MCF 10A (cell line): ENCODE results near the gene SLC25A4. TPM values are rescaled to one million over a fixed set of nuclear protein-coding genes. Genes with fewer than 3 reads are reported as not detected.
"Not testable (repeated sequence)": the region's sequence is repeated elsewhere in the genome, so short reads cannot be mapped to it uniquely, and the experiment has no call there.

Source experiments
- BruUV-seq: library from RNA; stranded (reverse); fragments of 400-500 nt; replicated peaks from 2 replicates; lab custom pipeline; 2021; lab: Mats Ljungman, UMichigan
- CTCF ChIA-PET: fragments of 300-600 bp; sonication (Branson Sonifier 250); formaldehyde crosslinking; extraction: SDS; loops from one replicate; lab custom pipeline; 2021; ENCODE audit warnings: antibody characterized with exemption, inconsistent platforms; lab: Yijun Ruan, JAX
- POLR2A ChIA-PET: fragments of 300-600, 350-650 bp; sonication (Branson Sonifier 250); formaldehyde crosslinking; extraction: SDS; loops from one replicate; lab custom pipeline; 2020; ENCODE audit warnings: antibody characterized with exemption, inconsistent platforms; lab: Yijun Ruan, JAX
- DNase-seq: peaks from one replicate; pipeline ENCODE4 v3.0.0-alpha.2; 2018; ENCODE audit not compliant: unreplicated experiment
- H3K27ac Mint-ChIP-seq: one replicate; pipeline ENCODE4 v1.8.0; 2022; ENCODE audit warnings: mild to moderate bottlenecking, low read depth, mixed read lengths; ENCODE audit not compliant: unreplicated experiment
- H3K27me3 Mint-ChIP-seq: one replicate; pipeline ENCODE4 v1.8.0; 2022; ENCODE audit warnings: mixed read lengths; ENCODE audit not compliant: insufficient read depth, unreplicated experiment
- H3K36me3 Mint-ChIP-seq: one replicate; pipeline ENCODE4 v1.8.0; 2022; ENCODE audit warnings: mild to moderate bottlenecking, moderate library complexity, mixed read lengths; ENCODE audit not compliant: insufficient read depth, unreplicated experiment
- H3K4me1 Mint-ChIP-seq: one replicate; pipeline ENCODE4 v1.8.0; 2022; ENCODE audit warnings: mixed read lengths; ENCODE audit not compliant: insufficient read depth, unreplicated experiment
- H3K4me3 Mint-ChIP-seq: one replicate; pipeline ENCODE4 v1.8.0; 2022; ENCODE audit warnings: mild to moderate bottlenecking, moderate library complexity, mixed read lengths; ENCODE audit not compliant: unreplicated experiment
- H3K9me3 Mint-ChIP-seq: one replicate; pipeline ENCODE4 v1.8.0; 2022; ENCODE audit warnings: mixed read lengths; ENCODE audit not compliant: unreplicated experiment
- intact Hi-C: fragments of 100-400 bp; cut with micrococcal nuclease; formaldehyde crosslinking; loops from 2 replicates; pipeline ENCODE4 v1.14.1; 2022
- total RNA-seq: library from RNA; stranded (reverse); gene quantifications from 2 replicates; pipeline ENCODE4 v1.2.3, GENCODE V29; 2022
- TF ChIP-seq, protein P1 (sequence below): fragments of 200-600 bp; IDR thresholded peaks from one replicate; pipeline ENCODE4 v1.8.0; 2022; ENCODE audit warnings: antibody characterized with exemption, mild to moderate bottlenecking; ENCODE audit not compliant: unreplicated experiment

SLC25A4 gene
- total RNA-seq, 1 experiment from 2014 or later: 18.9 TPM

DNA sequence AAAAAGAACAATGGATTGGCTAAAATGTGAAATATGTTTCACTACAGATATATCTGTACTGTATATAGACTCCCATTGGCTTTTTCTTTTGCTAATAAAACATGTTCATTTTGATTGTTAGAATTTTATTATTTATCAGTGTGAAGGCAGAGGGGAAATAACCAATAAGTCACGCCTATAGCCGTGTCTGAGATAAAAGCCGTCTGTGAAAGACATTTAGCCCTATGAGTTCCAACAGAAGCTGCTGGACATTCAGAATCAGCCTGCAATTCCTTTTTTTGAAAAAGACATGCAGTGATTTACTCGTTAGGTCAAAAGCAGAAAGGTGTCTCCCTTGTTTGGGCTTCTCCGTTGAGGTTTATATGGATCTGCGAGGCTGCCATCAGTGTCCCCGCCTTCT lies 24.2 kb upstream of the SLC25A4 start:
- no peak for DNase-seq
- TF ChIP-seq, protein P1, sequence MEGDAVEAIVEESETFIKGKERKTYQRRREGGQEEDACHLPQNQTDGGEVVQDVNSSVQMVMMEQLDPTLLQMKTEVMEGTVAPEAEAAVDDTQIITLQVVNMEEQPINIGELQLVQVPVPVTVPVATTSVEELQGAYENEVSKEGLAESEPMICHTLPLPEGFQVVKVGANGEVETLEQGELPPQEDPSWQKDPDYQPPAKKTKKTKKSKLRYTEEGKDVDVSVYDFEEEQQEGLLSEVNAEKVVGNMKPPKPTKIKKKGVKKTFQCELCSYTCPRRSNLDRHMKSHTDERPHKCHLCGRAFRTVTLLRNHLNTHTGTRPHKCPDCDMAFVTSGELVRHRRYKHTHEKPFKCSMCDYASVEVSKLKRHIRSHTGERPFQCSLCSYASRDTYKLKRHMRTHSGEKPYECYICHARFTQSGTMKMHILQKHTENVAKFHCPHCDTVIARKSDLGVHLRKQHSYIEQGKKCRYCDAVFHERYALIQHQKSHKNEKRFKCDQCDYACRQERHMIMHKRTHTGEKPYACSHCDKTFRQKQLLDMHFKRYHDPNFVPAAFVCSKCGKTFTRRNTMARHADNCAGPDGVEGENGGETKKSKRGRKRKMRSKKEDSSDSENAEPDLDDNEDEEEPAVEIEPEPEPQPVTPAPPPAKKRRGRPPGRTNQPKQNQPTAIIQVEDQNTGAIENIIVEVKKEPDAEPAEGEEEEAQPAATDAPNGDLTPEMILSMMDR: no peak
- Mint-ChIP-seq H3K9me3 (no peaks in the 10 kb centered on the region), H3K4me3 (no peak overlapping the region), H3K27me3 (no peaks in the 10 kb centered on the region), H3K4me1 (no peaks in the 10 kb centered on the region), H3K27ac (no peak overlapping the region), H3K36me3 (no peaks in the 10 kb centered on the region)
- intact Hi-C loops: no loop called here
- CTCF ChIA-PET: interaction anchor here (0.7 to 1.3 kb wide), 4 partner anchors 8 to 22 kb away, joined by 3 to 4 read pairs (median 3); no protein-coding TSS in a partner anchor
- no TSS peak for BruUV-seq
- POLR2A ChIA-PET: interaction anchor here (0.5 to 0.6 kb wide), 2 partner anchors 10 to 868 kb away, joined by 3 read pairs; no protein-coding TSS in a partner anchor

DNA sequence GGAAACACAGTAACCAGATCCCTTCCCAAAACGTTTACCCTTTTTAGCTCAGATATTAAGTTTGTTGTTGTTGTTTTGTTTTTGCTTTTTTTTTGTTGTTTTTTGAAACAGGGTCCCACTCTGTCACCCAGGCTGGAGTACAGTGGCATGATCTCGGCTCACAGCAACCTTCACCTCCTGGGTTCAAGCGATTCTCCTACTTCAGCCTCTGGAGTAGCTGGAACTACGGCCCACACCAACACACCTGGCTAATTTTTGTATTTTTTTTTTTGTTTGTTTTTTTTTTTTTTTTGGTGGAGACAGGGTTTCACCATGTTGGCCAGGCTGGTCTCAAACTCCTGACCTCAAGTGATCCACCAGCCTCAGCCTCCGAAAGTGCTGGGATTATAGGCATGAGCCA lies 23.6 kb upstream of the SLC25A4 start:
- H3K36me3 Mint-ChIP-seq, H3K4me3 Mint-ChIP-seq, BruUV-seq, intact Hi-C loops, H3K27ac Mint-ChIP-seq, H3K4me1 Mint-ChIP-seq, DNase-seq, H3K27me3 Mint-ChIP-seq, H3K9me3 Mint-ChIP-seq: not testable (repeated sequence)
- POLR2A ChIA-PET: interaction anchor here (0.6 to 0.8 kb wide), 2 partner anchors 9 to 131 kb away, joined by 3 read pairs; no protein-coding TSS in a partner anchor
- CTCF ChIA-PET: interaction anchor here (1.0 to 1.3 kb wide), 3 partner anchors 15 to 23 kb away, joined by 3 to 7 read pairs (median 3); no protein-coding TSS in a partner anchor

- H3K27ac Mint-ChIP-seq: no peak overlapping the region
- ChIA-PET POLR2A (interaction anchor here (0.8 kb wide), 1 partner anchor 131 kb away, joined by 3 read pairs; no protein-coding TSS in a partner anchor), CTCF (interaction anchor here (1.0 kb wide), 1 partner anchor 14 kb away, joined by 7 read pairs; no protein-coding TSS in a partner anchor)
- H3K9me3 Mint-ChIP-seq: no peaks in the 10 kb centered on the region
- no TSS peak for BruUV-seq
- no peak overlapping the region for H3K4me3 Mint-ChIP-seq
- no peak for DNase-seq
- H3K36me3 Mint-ChIP-seq: no peaks in the 10 kb centered on the region
- no peaks in the 10 kb centered on the region for H3K27me3 Mint-ChIP-seq
- intact Hi-C loops: no loop called here
- no peaks in the 10 kb centered on the region for H3K4me1 Mint-ChIP-seq
- TF ChIP-seq, protein P1: no peak
Measured at GRCh38 chr4:185119927-185120630, 23.0 kb upstream of the SLC25A4 start.

DNA sequence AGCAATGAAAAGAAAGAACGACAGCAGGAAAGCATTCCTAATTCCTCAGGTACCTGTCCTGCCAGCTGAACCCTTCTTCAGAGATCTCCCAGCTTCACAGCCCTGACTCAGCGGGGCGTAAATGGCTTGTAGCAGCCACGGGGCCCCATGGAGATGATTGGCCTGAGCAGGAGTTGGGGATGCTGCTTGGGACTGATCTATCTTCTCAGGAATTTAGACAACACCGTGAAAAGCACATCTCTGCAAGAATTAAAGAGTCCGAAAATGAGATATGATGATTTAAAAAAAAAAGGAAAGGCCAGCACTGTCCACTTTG lies 22.5 kb upstream of the SLC25A4 start:
- CTCF ChIA-PET: interaction anchor here (1.0 kb wide), 1 partner anchor 14 kb away, joined by 7 read pairs; no protein-coding TSS in a partner anchor
- no TSS peak for BruUV-seq
- Mint-ChIP-seq H3K27me3 (no peaks in the 10 kb centered on the region), H3K4me3 (no peak overlapping the region), H3K36me3 (no peaks in the 10 kb centered on the region), H3K9me3 (no peaks in the 10 kb centered on the region), H3K27ac (no peak overlapping the region), H3K4me1 (no peaks in the 10 kb centered on the region)
- no peak for DNase-seq
- intact Hi-C loops: no loop called here
- TF ChIP-seq, protein P1: no peak
- POLR2A ChIA-PET: no interaction called here
